HepG2 (cell line): ENCODE results near the gene DNAJB6. TPM values are rescaled to one million over a fixed set of nuclear protein-coding genes. Genes with fewer than 3 reads are reported as not detected.
A peak's percentile ranks its signal among the peaks of the same experiment; 100 is the strongest.

Source experiments
- ATAC-seq: fragments of 200-7000 bp; cut with Tn5 transposase; 3 replicates; pipeline ENCODE4 v1.9.1; 2020; ENCODE audit warnings: mild to moderate bottlenecking, moderate library complexity
- Bru-seq: library from RNA; stranded (reverse); fragments of 400-500 nt; gene quantifications from one replicate; lab custom pipeline; 2021; lab: Mats Ljungman, UMichigan
- BruChase-seq, 2 experiments: library from RNA; stranded (reverse); fragments of 400-500 nt; gene quantifications; one replicate each; lab custom pipeline; 2021; lab: Mats Ljungman, UMichigan
- BruUV-seq: library from RNA; stranded (reverse); fragments of 400-500 nt; replicated peaks from 2 replicates; lab custom pipeline; 2021; lab: Mats Ljungman, UMichigan
- CTCF ChIA-PET: fragments of 300-600 bp; formaldehyde crosslinking; extraction: SDS; loops from one replicate; lab custom pipeline; 2021; ENCODE audit warnings: low total read pairs, inconsistent platforms, low intra/inter-chr PET ratio; lab: Yijun Ruan, JAX
- POLR2A ChIA-PET: fragments of 350-600 bp; sonication (Branson Sonifier 250); formaldehyde crosslinking; loops from one replicate; lab custom pipeline; 2020; ENCODE audit warnings: antibody characterized with exemption, inconsistent platforms; lab: Yijun Ruan, JAX
- DNase-seq: peaks from one replicate; pipeline ENCODE4 v3.0.0-alpha.2; 2015; ENCODE audit warnings: low spot score
- FAIRE-seq: peaks from 3 replicates; lab custom pipeline; 2011; peaks lifted over from hg19 to GRCh38; lab: Jason Lieb, UNC
- H2AFZ ChIP-seq: one replicate; pipeline ENCODE4 v1.6.1; 2011; ENCODE audit warnings: low read length, inconsistent platforms
- H3K27ac ChIP-seq: fragments of 300-600 bp; 3 replicates; pipeline ENCODE4 v1.8.0; 2011; ENCODE audit warnings: mixed run types, mild to moderate bottlenecking, mixed read lengths, low read length, inconsistent platforms; ENCODE audit not compliant: insufficient read depth; ENCODE audit errors: extremely low read length
- H3K27me3 ChIP-seq, 2 experiments: fragments of 200-600 bp in 1 of 2; 2 replicates in 1 of 2; 3 replicates in 1 of 2; pipeline versions ENCODE4 v1.6.0 to v1.8.0; 2011; ENCODE audit warnings: low read length in 2 of 2, mild to moderate bottlenecking in 2 of 2, moderate library complexity in 2 of 2, inconsistent platforms in 1 of 2; ENCODE audit not compliant: insufficient read depth in 2 of 2, control insufficient read depth in 1 of 2
- H3K36me3 ChIP-seq, 2 experiments: fragments of 200-600 bp in 1 of 2; replicated peaks in 1 of 2; 2 replicates in 1 of 2; 3 replicates in 1 of 2; pipeline versions ENCODE4 v1.5.1 to v1.8.0; 2011; ENCODE audit warnings: low read length in 2 of 2, inconsistent platforms in 1 of 2; ENCODE audit not compliant: insufficient read depth in 2 of 2, control insufficient read depth in 1 of 2
- H3K4me1 ChIP-seq: 2 replicates; pipeline ENCODE4 v1.5.1; 2012; ENCODE audit warnings: low read length, inconsistent platforms; ENCODE audit not compliant: insufficient read depth
- H3K4me2 ChIP-seq: 2 replicates; pipeline ENCODE4 v1.6.0; 2011; ENCODE audit warnings: low read depth, low read length, inconsistent platforms
- H3K4me3 ChIP-seq, 3 experiments: fragments of 200-600 bp in 1 of 3; sonication (generic), shearing (Covaris generic) in 1 of 3; replicated peaks in 1 of 3; 2 replicates each; pipeline ENCODE4 v1.5.1; 2011 to 2016; ENCODE audit warnings: low read length in 3 of 3, inconsistent platforms in 2 of 3, low read depth in 2 of 3, mild to moderate bottlenecking in 2 of 3, control low read depth in 1 of 3, mixed read lengths in 1 of 3; ENCODE audit not compliant: insufficient read depth in 1 of 3
- H3K79me2 ChIP-seq: one replicate; pipeline ENCODE4 v1.6.1; 2011; ENCODE audit warnings: low read length, inconsistent platforms; ENCODE audit not compliant: insufficient read depth
- H3K9ac ChIP-seq: 2 replicates; pipeline ENCODE4 v1.6.0; 2011; ENCODE audit warnings: mild to moderate bottlenecking, low read depth, low read length, inconsistent platforms; ENCODE audit not compliant: insufficient read depth
- H3K9me3 ChIP-seq: 2 replicates; pipeline ENCODE4 v1.5.1; 2012; ENCODE audit warnings: mild to moderate bottlenecking, low read length
- H4K20me1 ChIP-seq: 2 replicates; pipeline ENCODE4 v1.6.0; 2011; ENCODE audit warnings: inconsistent platforms, mild to moderate bottlenecking, low read length, moderate library complexity; ENCODE audit not compliant: insufficient read depth
- FOXP1 ChIP-seq, 2 experiments: fragments of 450-650 bp in 1 of 2; IDR thresholded peaks; 2 replicates each; pipeline ENCODE4 v1.6.1; 2017 to 2018; ENCODE audit warnings: antibody characterized with exemption in 1 of 2
- LCORL ChIP-seq, 2 experiments: fragments of 450-650 bp in 1 of 2; sonication (generic) in 1 of 2; formaldehyde crosslinking in 1 of 2; IDR thresholded peaks; 2 replicates each; pipeline versions ENCODE4 v1.5.0 to v1.6.1; 2017 to 2020; ENCODE audit warnings: antibody characterized with exemption in 1 of 2, missing genetic modification reagents in 1 of 2
- MXD4 ChIP-seq: IDR thresholded peaks from 2 replicates; pipeline ENCODE4 v1.6.1; 2016; ENCODE audit warnings: mild to moderate bottlenecking, missing biosample characterization, missing genetic modification reagents
- RXRB ChIP-seq: IDR thresholded peaks from 2 replicates; pipeline ENCODE4 v1.6.1; 2016; ENCODE audit warnings: borderline replicate concordance, missing genetic modification reagents, missing compliant biosample characterization
- ZNF138 ChIP-seq: sonication (generic); formaldehyde crosslinking; IDR thresholded peaks from 2 replicates; pipeline ENCODE4 v1.5.0; 2020; ENCODE audit warnings: mild to moderate bottlenecking, low read depth, missing genetic modification reagents
- ZNF354B ChIP-seq: sonication (generic); formaldehyde crosslinking; IDR thresholded peaks from 2 replicates; pipeline ENCODE4 v1.8.0; 2022; ENCODE audit warnings: mild to moderate bottlenecking, missing genetic modification reagents
- ZNF619 ChIP-seq: sonication (generic); formaldehyde crosslinking; IDR thresholded peaks from 2 replicates; pipeline ENCODE4 v1.4.0; 2020; ENCODE audit warnings: mild to moderate bottlenecking, missing genetic modification reagents
- ZNF674 ChIP-seq: sonication (generic); formaldehyde crosslinking; IDR thresholded peaks from 2 replicates; pipeline ENCODE4 v1.5.0; 2020; ENCODE audit warnings: low read depth, mild to moderate bottlenecking, missing genetic modification reagents
- WGBS: methylation state at CpG from one replicate; pipeline ENCODE4 v1.1.6; 2017; ENCODE audit warnings: low lambda C conversion rate; 5-methylcytosine and 5-hydroxymethylcytosine counted together
- in situ Hi-C: cut with HindIII; loops from 2 replicates; pipeline ENCODE4 v1.10.0; 2017; ENCODE audit warnings: low pct_unique_long_range_greater_than_20kb; ENCODE audit not compliant: extremely low pct_ligation_motif_present
- intact Hi-C: fragments of 100-400 bp; cut with micrococcal nuclease; formaldehyde crosslinking; loops from one replicate; pipeline ENCODE4 v1.10.0; 2022; ENCODE audit not compliant: unreplicated experiment
- long read RNA-seq, 2 experiments: library from RNA in 1 of 2; library from polyadenylated mRNA in 1 of 2; stranded (forward) in 1 of 2; unstranded in 1 of 2; transcript quantifications; one replicate each; pipeline ENCODE4 v2.0.0, GENCODE V29; 2019 to 2022
- polyA minus RNA-seq, 3 experiments: library from RNA; depleted of rRNA, polyadenylated mRNA; stranded (reverse); fragments of >200 nt; gene quantifications; 2 replicates each; pipeline ENCODE4 v1.2.3, GENCODE V29; 2011; ENCODE audit warnings: low replicate concordance in 1 of 3
- polyA plus RNA-seq, 8 experiments: library from polyadenylated mRNA; depleted of rRNA in 3 of 8; stranded (reverse) in 7 of 8; unstranded in 1 of 8; fragments of >200 nt; fragmentation: Illumina TruSeq in 4 of 8; extraction: Trizol in 4 of 8; gene quantifications; 2 replicates each; pipeline versions ENCODE4 v1.2.1 to v1.2.3, GENCODE V29; 2011 to 2016; ENCODE audit warnings: low read depth in 4 of 8, missing spikeins in 1 of 8, mixed read lengths in 1 of 8; ENCODE audit not compliant: insufficient read depth in 1 of 8
- total RNA-seq, 5 experiments: library from RNA; depleted of rRNA; stranded (reverse); fragments of >200 nt; fragmentation: Illumina TruSeq; extraction: Trizol; gene quantifications; 2 replicates each; pipeline ENCODE4 v1.2.3, GENCODE V29; 2016; ENCODE audit warnings: low read depth in 1 of 5
- TF ChIP-seq, protein P1 (sequence below): sonication (generic); formaldehyde crosslinking; IDR thresholded peaks from 2 replicates; pipeline ENCODE4 v1.9.0; 2021; ENCODE audit warnings: missing genetic modification reagents, borderline replicate concordance
- TF ChIP-seq, protein P2 (sequence below): sonication (generic); formaldehyde crosslinking; IDR thresholded peaks from 2 replicates; pipeline ENCODE4 v1.8.1; 2022; ENCODE audit warnings: mild to moderate bottlenecking, missing genetic modification reagents
- TF ChIP-seq, protein P3 (sequence below): IDR thresholded peaks from 2 replicates; pipeline ENCODE4 v1.6.1; 2016

DNAJB6 gene
- total RNA-seq (2016; rRNA removed; fragmentation: Illumina TruSeq; extraction: Trizol) (53.9 and 72.9 TPM in 2 replicates), polyA plus RNA-seq (2011; rRNA removed) (27.1 and 29.9 TPM in 2 replicates), polyA minus RNA-seq (2011; rRNA and poly(A)+ RNA removed; ENCODE audit: low replicate concordance) (18.1 and 22.3 TPM in 2 replicates), Bru-seq, nascent RNA (percentile 80 among the genes with signal in this experiment), BruChase-seq, experiment 1, labeled RNA remaining after a 6-hour chase (percentile 90 among the genes with signal in this experiment), BruChase-seq, experiment 2, labeled RNA remaining after a 2-hour chase (percentile 84 among the genes with signal in this experiment)
- total RNA-seq (2016; cell fraction: cytosol; rRNA removed; fragmentation: Illumina TruSeq; extraction: Trizol; ENCODE audit: low read depth): 51.7 and 58.5 TPM in 2 replicates
- total RNA-seq (2016; cell fraction: insoluble cytoplasmic fraction; rRNA removed; fragmentation: Illumina TruSeq; extraction: Trizol): 57.3 and 66.0 TPM in 2 replicates
- total RNA-seq (2016; cell fraction: membrane; rRNA removed; fragmentation: Illumina TruSeq; extraction: Trizol): 37.1 and 38.2 TPM in 2 replicates
- total RNA-seq (2016; cell fraction: nucleus; rRNA removed; fragmentation: Illumina TruSeq; extraction: Trizol): 31.6 and 33.1 TPM in 2 replicates
- 14.8 and 23.9 TPM in 2 replicates for polyA plus RNA-seq (2011; cell fraction: cytosol; rRNA removed)
- polyA plus RNA-seq (2011; cell fraction: nucleus; rRNA removed): 22.1 and 25.2 TPM in 2 replicates
- polyA plus RNA-seq (2012): 61.9 and 67.0 TPM in 2 replicates
- polyA plus RNA-seq (2016; cell fraction: cytosol; fragmentation: Illumina TruSeq; extraction: Trizol; ENCODE audit: low read depth): 15.6 and 19.2 TPM in 2 replicates
- 96.0 and 98.3 TPM in 2 replicates for polyA plus RNA-seq (2016; cell fraction: insoluble cytoplasmic fraction; fragmentation: Illumina TruSeq; extraction: Trizol; ENCODE audit: low read depth)
- 29.1 and 33.0 TPM in 2 replicates for polyA plus RNA-seq (2016; cell fraction: membrane; fragmentation: Illumina TruSeq; extraction: Trizol; ENCODE audit: low read depth)
- polyA plus RNA-seq (2016; cell fraction: nucleus; fragmentation: Illumina TruSeq; extraction: Trizol; ENCODE audit: insufficient read depth, low read depth): 55.8 and 62.6 TPM in 2 replicates
- polyA minus RNA-seq (2011; cell fraction: cytosol; rRNA and poly(A)+ RNA removed): 25.6 and 28.2 TPM in 2 replicates
- polyA minus RNA-seq (2011; cell fraction: nucleus; rRNA and poly(A)+ RNA removed): 43.9 and 51.2 TPM in 2 replicates
- long read RNA-seq, experiment 1, transcript DNAJB6-204 (8 exons, 1,609 nt): major isoform, 57 of 126 reads
- long read RNA-seq, experiment 1, transcript DNAJB6-201 (10 exons, 2,527 nt): minor isoform, 55 of 126 reads
- long read RNA-seq, experiment 1, partial matches to known transcripts: 8 of 126 reads
- long read RNA-seq, experiment 1, other reads (novel, unspliced or antisense): 5 of 126 reads
- long read RNA-seq, experiment 2, full-length matches to known transcripts: 65 of 160 reads
- long read RNA-seq, experiment 2, partial matches to known transcripts: 72 of 160 reads
- long read RNA-seq, experiment 2, other reads (novel, unspliced or antisense): 23 of 160 reads

DNA sequence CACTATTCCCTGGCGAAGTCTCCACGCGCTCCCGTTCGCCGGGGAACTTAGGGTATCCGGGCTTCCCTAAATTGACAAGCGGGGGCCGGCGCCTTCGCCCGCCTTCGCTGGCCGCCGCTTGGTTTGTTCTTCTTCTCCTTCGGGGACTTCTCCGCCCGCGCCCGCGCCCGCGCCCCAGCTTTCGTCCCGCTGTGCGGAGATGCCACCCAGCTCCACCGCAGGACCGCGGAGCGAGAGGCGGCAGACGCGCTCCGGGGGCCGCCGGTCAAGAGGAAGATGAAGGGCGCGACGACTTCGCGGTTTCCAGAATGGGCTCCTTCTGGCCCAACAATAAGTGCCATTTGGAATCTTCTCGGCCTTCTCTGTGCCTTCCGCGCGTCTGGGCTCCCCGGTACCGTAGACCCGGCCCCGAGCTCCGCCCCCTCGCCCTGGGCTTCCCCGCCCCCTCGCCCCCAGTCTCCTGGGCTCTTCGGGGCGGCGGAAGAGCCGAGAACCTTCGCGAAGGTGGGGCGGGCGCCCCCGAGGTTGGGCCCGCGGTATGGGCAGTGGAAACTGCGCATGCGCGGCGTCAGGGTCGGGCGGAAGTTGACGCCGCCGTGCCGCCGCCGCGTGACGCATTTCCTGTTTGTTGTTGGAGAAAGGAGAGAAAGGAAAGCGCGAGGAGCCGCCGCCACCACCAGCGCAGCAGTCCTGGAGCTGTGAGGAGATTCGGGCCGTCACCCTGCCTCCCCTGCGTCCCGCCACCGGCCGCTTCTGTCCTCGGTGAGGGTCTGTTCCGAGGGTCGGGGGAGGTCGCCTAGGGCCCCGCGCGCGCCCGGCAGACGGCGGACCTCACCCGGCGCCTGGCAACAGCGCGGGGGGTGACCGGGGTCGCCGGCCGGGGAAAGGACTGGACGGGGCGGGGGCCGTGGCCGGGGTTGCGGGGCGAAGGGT lies at the start of gene DNAJB6:
DNAJB6 (plus strand) TSS at position 622 of the 933 bp plus-strand sequence. CDS start 21,569 bp downstream, outside the sequence.
- peaks cover 0 to 3% of the 10 kb centered on the region in 2 experiments; a peak in 2 of 5 replicates for H3K27me3 ChIP-seq
- peaks cover 55% of the 10 kb centered on the region for H3K4me1 ChIP-seq
- in situ Hi-C loops: no loop called here
- H3K9ac ChIP-seq: peak within 1 kb of the TSS; percentile 85
- CTCF ChIA-PET: no interaction called here
- peak within 1 kb of the TSS; percentile 82 to 100 (median 92) for H3K4me3 ChIP-seq
- peak within 1 kb of the TSS; percentile 73 for H3K27ac ChIP-seq
- no peak within 1 kb of the TSS for H2AFZ ChIP-seq
- H3K79me2 ChIP-seq: peaks cover 41% of the 10 kb centered on the region
- FAIRE-seq (no peak), DNase-seq (peak; percentile 79), ATAC-seq (peak; percentile 76)
- intact Hi-C loops: no loop called here
- WGBS: 48% methylated on average over 77 of the region's 114 CpGs
- no peaks in the 10 kb centered on the region for H3K9me3 ChIP-seq
- peaks cover 42% of the 10 kb centered on the region for H4K20me1 ChIP-seq
- POLR2A ChIA-PET: interaction anchor here (1.7 kb wide), 1 partner anchor 19 kb away, joined by 5 read pairs; no protein-coding TSS in a partner anchor
- H3K36me3 ChIP-seq: no peaks in the 10 kb centered on the region
- no TSS peak for BruUV-seq
- H3K4me2 ChIP-seq: peak within 1 kb of the TSS; percentile 90
- TF ChIP-seq RXRB (CRISPR knock-in tag) (peak; percentile 60; the same call in 1 of the 2 replicates), FOXP1 (IDR thresholded peaks at IDR 0.05) (no peak), FOXP1 (CRISPR knock-in tag; IDR thresholded peaks at IDR 0.05) (peak; percentile 54), ZNF619 (CRISPR knock-in tag) (no peak), ZNF354B (CRISPR knock-in tag) (no peak), ZNF674 (CRISPR knock-in tag) (no peak), LCORL (IDR thresholded peaks at IDR 0.05) (no peak), LCORL (CRISPR knock-in tag; IDR thresholded peaks at IDR 0.05) (no peak), MXD4 (CRISPR knock-in tag) (no peak; the same call in 1 of the 2 replicates), ZNF138 (CRISPR knock-in tag) (peak; percentile 17; the same call in 1 of the 2 replicates)
- TF ChIP-seq, protein P1, sequence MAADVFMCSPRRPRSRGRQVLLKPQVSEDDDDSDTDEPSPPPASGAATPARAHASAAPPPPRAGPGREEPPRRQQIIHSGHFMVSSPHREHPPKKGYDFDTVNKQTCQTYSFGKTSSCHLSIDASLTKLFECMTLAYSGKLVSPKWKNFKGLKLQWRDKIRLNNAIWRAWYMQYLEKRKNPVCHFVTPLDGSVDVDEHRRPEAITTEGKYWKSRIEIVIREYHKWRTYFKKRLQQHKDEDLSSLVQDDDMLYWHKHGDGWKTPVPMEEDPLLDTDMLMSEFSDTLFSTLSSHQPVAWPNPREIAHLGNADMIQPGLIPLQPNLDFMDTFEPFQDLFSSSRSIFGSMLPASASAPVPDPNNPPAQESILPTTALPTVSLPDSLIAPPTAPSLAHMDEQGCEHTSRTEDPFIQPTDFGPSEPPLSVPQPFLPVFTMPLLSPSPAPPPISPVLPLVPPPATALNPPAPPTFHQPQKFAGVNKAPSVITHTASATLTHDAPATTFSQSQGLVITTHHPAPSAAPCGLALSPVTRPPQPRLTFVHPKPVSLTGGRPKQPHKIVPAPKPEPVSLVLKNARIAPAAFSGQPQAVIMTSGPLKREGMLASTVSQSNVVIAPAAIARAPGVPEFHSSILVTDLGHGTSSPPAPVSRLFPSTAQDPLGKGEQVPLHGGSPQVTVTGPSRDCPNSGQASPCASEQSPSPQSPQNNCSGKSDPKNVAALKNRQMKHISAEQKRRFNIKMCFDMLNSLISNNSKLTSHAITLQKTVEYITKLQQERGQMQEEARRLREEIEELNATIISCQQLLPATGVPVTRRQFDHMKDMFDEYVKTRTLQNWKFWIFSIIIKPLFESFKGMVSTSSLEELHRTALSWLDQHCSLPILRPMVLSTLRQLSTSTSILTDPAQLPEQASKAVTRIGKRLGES (CRISPR knock-in tag): no peak
- TF ChIP-seq, protein P2, sequence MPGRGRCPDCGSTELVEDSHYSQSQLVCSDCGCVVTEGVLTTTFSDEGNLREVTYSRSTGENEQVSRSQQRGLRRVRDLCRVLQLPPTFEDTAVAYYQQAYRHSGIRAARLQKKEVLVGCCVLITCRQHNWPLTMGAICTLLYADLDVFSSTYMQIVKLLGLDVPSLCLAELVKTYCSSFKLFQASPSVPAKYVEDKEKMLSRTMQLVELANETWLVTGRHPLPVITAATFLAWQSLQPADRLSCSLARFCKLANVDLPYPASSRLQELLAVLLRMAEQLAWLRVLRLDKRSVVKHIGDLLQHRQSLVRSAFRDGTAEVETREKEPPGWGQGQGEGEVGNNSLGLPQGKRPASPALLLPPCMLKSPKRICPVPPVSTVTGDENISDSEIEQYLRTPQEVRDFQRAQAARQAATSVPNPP (CRISPR knock-in tag): no peak
- TF ChIP-seq, protein P3, sequence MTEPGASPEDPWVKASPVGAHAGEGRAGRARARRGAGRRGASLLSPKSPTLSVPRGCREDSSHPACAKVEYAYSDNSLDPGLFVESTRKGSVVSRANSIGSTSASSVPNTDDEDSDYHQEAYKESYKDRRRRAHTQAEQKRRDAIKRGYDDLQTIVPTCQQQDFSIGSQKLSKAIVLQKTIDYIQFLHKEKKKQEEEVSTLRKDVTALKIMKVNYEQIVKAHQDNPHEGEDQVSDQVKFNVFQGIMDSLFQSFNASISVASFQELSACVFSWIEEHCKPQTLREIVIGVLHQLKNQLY (CRISPR knock-in tag): 0 out of 2 replicates have a peak, but pooled peaks have one; percentile 20
